OCI-LY7 (cell line): ENCODE results near the gene TECTA. TPM values are rescaled to one million over a fixed set of nuclear protein-coding genes. Genes with fewer than 3 reads are reported as not detected.

Source experiments
- BruUV-seq: library from RNA; stranded (reverse); fragments of 400-500 nt; replicated peaks from 2 replicates; lab custom pipeline; 2021; lab: Mats Ljungman, UMichigan
- CTCF ChIA-PET: fragments of 300-600 bp; sonication (Branson Sonifier 250); formaldehyde crosslinking; loops from one replicate; lab custom pipeline; 2022; ENCODE audit warnings: antibody characterized with exemption; ENCODE audit not compliant: unreplicated experiment; lab: Charles Lee
- POLR2A ChIA-PET: fragments of 300-600 bp; sonication (Branson Sonifier 250); formaldehyde crosslinking; loops from one replicate; lab custom pipeline; 2022; ENCODE audit warnings: antibody characterized with exemption; lab: Charles Lee
- DNase-seq: peaks from one replicate; pipeline ENCODE4 v3.0.0-alpha.2; 2015; ENCODE audit warnings: low spot score
- H2AFZ ChIP-seq: fragments of 200-600 bp; sonication (generic), shearing (Covaris generic); 2 replicates; pipeline ENCODE4 v1.6.1; 2014; ENCODE audit warnings: mild to moderate bottlenecking, antibody characterized with exemption, low read length, moderate library complexity
- H3K27ac ChIP-seq: fragments of 200-600 bp; sonication (generic); 2 replicates; pipeline ENCODE4 v1.5.1; 2014; ENCODE audit warnings: mixed run types, low read depth, mild to moderate bottlenecking, moderate library complexity, low read length, inconsistent platforms; ENCODE audit not compliant: poor library complexity, severe bottlenecking
- H3K36me3 ChIP-seq: fragments of 200-600 bp; sonication (generic); 2 replicates; pipeline ENCODE4 v1.6.1; 2014; ENCODE audit warnings: mild to moderate bottlenecking, antibody characterized with exemption, low read length, moderate library complexity, mixed read lengths; ENCODE audit not compliant: insufficient read depth
- H3K4me1 ChIP-seq: fragments of 200-600 bp; sonication (generic); 2 replicates; pipeline ENCODE4 v1.5.1; 2014; ENCODE audit warnings: mild to moderate bottlenecking, low read length; ENCODE audit not compliant: insufficient read depth, poor library complexity, severe bottlenecking
- H3K4me2 ChIP-seq: fragments of 200-600 bp; sonication (generic); 2 replicates; pipeline ENCODE4 v1.6.1; 2014; ENCODE audit warnings: mild to moderate bottlenecking, low read length
- H3K4me3 ChIP-seq: fragments of 200-600 bp; sonication (generic); 2 replicates; pipeline ENCODE4 v1.5.1; 2014; ENCODE audit warnings: mild to moderate bottlenecking, low read depth, low read length; ENCODE audit not compliant: poor library complexity, severe bottlenecking
- H3K79me2 ChIP-seq: fragments of 200-600 bp; sonication (generic); 2 replicates; pipeline ENCODE4 v1.6.1; 2016; ENCODE audit warnings: low read depth, mild to moderate bottlenecking, low read length, moderate library complexity, mixed read lengths; ENCODE audit not compliant: insufficient read depth
- H3K9me2 ChIP-seq: fragments of 200-600 bp; sonication (generic); 2 replicates; pipeline ENCODE4 v1.6.1; 2016; ENCODE audit warnings: mild to moderate bottlenecking, low read length, mixed read lengths; ENCODE audit not compliant: insufficient read depth
- H3K9me3 ChIP-seq: fragments of 200-600 bp; sonication (generic); 2 replicates; pipeline ENCODE4 v1.6.1; 2014; ENCODE audit warnings: mild to moderate bottlenecking, mixed run types, low read length, mixed read lengths
- H4K20me1 ChIP-seq: fragments of 200-600 bp; sonication (generic); 2 replicates; pipeline ENCODE4 v1.6.1; 2014; ENCODE audit warnings: mild to moderate bottlenecking, antibody characterized with exemption, low read length, moderate library complexity, mixed read lengths; ENCODE audit not compliant: insufficient read depth
- EZH2phosphoT487 ChIP-seq: fragments of 200-600 bp; sonication (generic); IDR thresholded peaks from 2 replicates; pipeline ENCODE4 v1.6.1; 2018; ENCODE audit warnings: low read depth, borderline replicate concordance, mild to moderate bottlenecking, mixed run types, antibody characterized with exemption, low read length, moderate library complexity, mixed read lengths
- intact Hi-C: fragments of 100-400 bp; cut with micrococcal nuclease; formaldehyde crosslinking; loops from one replicate; pipeline ENCODE4 v1.10.0; 2022; ENCODE audit not compliant: unreplicated experiment
- total RNA-seq, 2 experiments: library from RNA; depleted of rRNA in 1 of 2; stranded (reverse); fragments of >200 nt in 1 of 2; shearing (Covaris generic) in 1 of 2; gene quantifications; 2 replicates each; pipeline ENCODE4 v1.2.3, GENCODE V29; 2014 to 2022
- TF ChIP-seq, protein P1 (sequence below): fragments of 200-600 bp; sonication (generic); conservative IDR thresholded peaks from 2 replicates; pipeline ENCODE4 v1.5.1; 2014; ENCODE audit warnings: mild to moderate bottlenecking, antibody characterized with exemption, low read length, moderate library complexity, mixed read lengths

Gene TECTA
- total RNA-seq, 2 experiments from 2014 or later, result 0.32 to 0.48 TPM

DNA sequence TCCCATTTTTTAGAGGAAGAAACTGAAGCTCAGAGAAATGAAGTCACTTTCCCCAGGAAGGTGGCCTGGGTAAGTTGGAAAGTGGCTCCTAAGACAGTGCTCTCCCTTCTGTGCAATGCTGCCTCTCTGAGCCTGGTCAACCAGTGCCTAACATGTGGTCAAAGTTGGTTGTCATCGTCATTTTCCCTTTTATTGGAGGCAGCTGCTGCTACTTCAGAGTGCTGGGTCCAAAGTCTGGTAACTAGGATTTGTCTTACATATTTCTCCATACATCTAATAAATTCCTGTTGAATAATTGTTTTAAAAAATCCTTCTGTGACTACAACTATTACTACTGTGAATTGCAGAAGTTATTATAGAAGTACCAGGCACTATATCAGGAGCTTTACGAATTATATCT lies 48.1 kb downstream of the TECTA start:
- Histone ChIP-seq H3K9me2 (no peaks in the 10 kb centered on the region), H3K27ac (no peak overlapping the region), H3K4me1 (no peaks in the 10 kb centered on the region), H3K36me3 (no peaks in the 10 kb centered on the region), H4K20me1 (no peaks in the 10 kb centered on the region), H3K4me2 (no peak overlapping the region), H3K9me3 (no peaks in the 10 kb centered on the region), H3K4me3 (no peak overlapping the region), H3K79me2 (no peaks in the 10 kb centered on the region), H2AFZ (no peak overlapping the region)
- TF ChIP-seq, protein P1, sequence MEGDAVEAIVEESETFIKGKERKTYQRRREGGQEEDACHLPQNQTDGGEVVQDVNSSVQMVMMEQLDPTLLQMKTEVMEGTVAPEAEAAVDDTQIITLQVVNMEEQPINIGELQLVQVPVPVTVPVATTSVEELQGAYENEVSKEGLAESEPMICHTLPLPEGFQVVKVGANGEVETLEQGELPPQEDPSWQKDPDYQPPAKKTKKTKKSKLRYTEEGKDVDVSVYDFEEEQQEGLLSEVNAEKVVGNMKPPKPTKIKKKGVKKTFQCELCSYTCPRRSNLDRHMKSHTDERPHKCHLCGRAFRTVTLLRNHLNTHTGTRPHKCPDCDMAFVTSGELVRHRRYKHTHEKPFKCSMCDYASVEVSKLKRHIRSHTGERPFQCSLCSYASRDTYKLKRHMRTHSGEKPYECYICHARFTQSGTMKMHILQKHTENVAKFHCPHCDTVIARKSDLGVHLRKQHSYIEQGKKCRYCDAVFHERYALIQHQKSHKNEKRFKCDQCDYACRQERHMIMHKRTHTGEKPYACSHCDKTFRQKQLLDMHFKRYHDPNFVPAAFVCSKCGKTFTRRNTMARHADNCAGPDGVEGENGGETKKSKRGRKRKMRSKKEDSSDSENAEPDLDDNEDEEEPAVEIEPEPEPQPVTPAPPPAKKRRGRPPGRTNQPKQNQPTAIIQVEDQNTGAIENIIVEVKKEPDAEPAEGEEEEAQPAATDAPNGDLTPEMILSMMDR, result no peak
- no peak for TF ChIP-seq EZH2phosphoT487
- intact Hi-C loops, result no loop called here
- no peak for DNase-seq
- BruUV-seq, result no TSS peak
- POLR2A ChIA-PET, result interaction anchor here (0.9 kb wide), 1 partner anchor 182 kb away, joined by 3 read pairs; no protein-coding TSS in a partner anchor
- CTCF ChIA-PET, result no interaction called here

DNA sequence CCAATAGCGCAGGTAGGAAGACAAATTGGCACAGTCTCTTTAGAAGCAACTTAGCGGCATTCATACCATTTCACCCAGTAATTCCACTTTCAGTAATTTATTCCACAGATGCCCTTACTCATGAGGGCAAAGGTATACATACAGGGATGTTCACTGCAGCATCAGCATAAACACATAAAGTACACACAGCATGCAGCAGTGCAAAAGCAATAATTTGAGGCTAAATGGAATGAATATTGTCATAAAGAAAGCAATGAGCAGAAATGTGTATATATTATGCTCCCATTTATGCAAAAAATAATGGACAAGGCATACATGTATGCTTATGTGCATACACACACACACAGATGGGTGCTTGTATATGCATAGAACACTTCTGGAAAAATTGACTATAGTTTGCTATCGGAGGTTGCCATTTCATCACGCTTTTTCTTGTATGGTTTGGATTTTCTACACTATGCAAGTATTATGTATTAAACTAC lies 50.2 kb downstream of the TECTA start:
- H3K27ac ChIP-seq, result no peak overlapping the region
- ChIA-PET POLR2A (interaction anchor here (0.6 kb wide), 1 partner anchor 1585 kb away, joined by 3 read pairs; no protein-coding TSS in a partner anchor), CTCF (no interaction called here)
- no peaks in the 10 kb centered on the region for H3K9me2 ChIP-seq
- no peak overlapping the region for H3K4me3 ChIP-seq
- no peaks in the 10 kb centered on the region for H3K79me2 ChIP-seq
- H3K4me1 ChIP-seq, result no peaks in the 10 kb centered on the region
- no peak for TF ChIP-seq EZH2phosphoT487
- TF ChIP-seq, protein P1, result no peak
- H3K9me3 ChIP-seq, result no peaks in the 10 kb centered on the region
- H2AFZ ChIP-seq, result no peak overlapping the region
- no peaks in the 10 kb centered on the region for H4K20me1 ChIP-seq
- no peaks in the 10 kb centered on the region for H3K36me3 ChIP-seq
- H3K4me2 ChIP-seq, result no peak overlapping the region
- BruUV-seq, result no TSS peak
- intact Hi-C loops, result no loop called here
- no peak for DNase-seq

DNA sequence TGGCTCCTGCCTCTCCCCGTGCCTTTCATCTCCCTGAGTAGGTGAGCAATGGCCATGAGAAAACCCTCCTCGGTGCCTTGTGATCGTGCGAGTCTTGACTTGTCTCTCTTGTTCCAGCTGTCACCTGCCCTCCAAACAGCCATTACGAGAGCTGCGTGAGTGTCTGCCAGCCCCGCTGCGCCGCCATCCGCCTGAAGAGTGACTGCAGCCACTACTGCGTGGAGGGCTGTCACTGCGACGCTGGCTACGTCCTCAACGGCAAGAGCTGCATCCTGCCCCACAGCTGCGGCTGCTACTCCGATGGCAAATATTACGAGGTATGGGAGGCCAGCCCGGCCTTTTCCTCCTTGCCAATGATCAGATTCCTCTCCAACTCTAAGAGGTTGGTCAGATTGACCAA lies 51.7 kb downstream of the TECTA start:
- Histone ChIP-seq H4K20me1 (no peaks in the 10 kb centered on the region), H3K79me2 (no peaks in the 10 kb centered on the region), H3K27ac (no peak overlapping the region), H2AFZ (no peak overlapping the region), H3K4me3 (no peak overlapping the region), H3K9me3 (no peaks in the 10 kb centered on the region), H3K9me2 (no peaks in the 10 kb centered on the region), H3K36me3 (no peaks in the 10 kb centered on the region), H3K4me2 (no peak overlapping the region), H3K4me1 (no peaks in the 10 kb centered on the region)
- BruUV-seq, result no TSS peak
- intact Hi-C loops, result no loop called here
- ChIA-PET CTCF (no interaction called here), POLR2A (no interaction called here)
- TF ChIP-seq, protein P1, result no peak
- TF ChIP-seq EZH2phosphoT487, result no peak
- DNase-seq, result no peak
